GM18907 (cell line): ENCODE data around the gene AGO1.
"Not testable (repeated sequence)": the region's sequence is repeated elsewhere in the genome, so short reads cannot be mapped to it uniquely, and the experiment has no call there.

ENCODE experiments used
- ATAC-seq: cut with Tn5 transposase; IDR thresholded peaks from one replicate; pipeline ENCODE4 v1.9.1; 2021; ENCODE audit warnings: mild to moderate bottlenecking, moderate library complexity; ENCODE audit not compliant: unreplicated experiment

AGO1 gene

DNA sequence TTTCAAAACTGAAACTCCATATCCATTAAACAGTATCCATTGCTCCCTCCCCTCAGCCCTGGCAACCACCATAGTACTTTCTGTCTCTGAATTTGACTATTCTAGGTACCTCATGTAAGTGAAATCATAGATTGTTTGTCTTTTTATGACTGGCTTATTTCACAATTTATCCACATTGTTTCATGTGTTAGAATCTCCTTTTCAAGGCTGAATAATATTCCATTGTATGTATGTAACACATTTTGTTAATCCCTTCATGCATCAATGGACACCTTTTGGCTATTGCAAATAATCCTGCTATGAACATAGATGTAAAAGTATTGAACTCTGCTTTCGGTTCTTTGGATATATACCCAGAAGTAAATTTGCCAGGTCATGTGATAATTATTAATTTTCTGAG is 85.4 kb downstream of the AGO1 start:
- no peak for ATAC-seq

DNA sequence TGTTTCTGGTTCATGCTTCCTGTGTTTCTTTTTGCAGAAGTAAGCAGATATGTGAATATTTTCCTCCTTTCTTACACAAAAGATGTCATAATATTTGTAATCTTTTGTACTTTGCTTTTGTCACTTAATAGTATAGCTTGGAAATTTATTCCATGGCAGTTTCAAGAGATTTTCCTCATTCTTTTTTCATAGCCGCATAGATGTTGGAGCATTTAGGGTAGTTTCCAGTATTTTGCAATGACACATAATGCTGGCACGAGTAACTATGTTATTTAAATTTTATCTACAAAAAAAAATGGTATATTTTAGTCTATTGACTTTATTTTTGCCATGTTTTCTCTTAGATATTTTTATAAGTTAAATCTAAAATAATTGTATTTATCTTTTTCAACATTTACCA is 88.6 kb downstream of the AGO1 start:
- ATAC-seq: no peak

DNA sequence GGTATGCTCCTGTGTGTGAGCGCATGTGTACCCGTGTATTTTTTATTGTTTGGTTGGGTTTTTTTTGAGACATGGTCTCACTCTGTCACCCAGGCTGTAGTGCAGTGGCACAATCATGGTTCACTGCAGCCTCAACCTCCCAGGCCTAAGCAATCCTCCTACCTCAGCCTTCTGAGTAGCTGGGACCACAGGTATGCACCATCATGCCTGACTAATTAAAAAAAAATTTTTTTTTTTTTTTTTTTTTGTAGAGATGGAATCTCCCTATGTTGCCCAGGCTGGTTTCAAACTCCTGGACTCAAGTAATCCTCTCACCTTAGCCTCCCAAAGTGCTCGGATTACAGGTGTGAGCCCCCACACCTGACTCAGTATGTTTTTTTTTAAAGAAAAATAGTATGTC is 89.6 kb downstream of the AGO1 start:
- not testable (repeated sequence) for ATAC-seq

DNA sequence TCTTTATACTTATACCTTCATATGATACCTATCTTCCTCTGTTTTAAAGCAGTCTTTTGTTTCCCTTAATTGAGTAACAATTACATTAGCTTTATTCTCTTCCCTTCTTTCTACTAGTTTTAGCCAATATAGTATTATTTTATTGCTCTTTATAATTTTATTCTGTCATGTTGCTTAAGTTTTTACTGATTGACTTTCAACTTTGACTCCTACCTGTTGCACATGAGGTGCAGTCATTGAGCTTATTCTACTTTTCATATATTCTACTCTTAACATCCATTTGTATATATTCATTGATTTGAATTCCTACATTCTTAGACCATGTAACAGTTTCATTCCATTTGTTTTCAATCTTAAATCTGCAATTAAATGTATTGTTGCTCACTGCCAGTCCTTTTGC is 97.1 kb downstream of the AGO1 start:
- ATAC-seq: no peak
